DMS153 (cell line): ENCODE results near the gene HHIP.

Experiments used
- DNase-seq: peaks from one replicate; lab custom pipeline; 2025; lab: John Stamatoyannopoulos, UW

The HHIP gene

DNA sequence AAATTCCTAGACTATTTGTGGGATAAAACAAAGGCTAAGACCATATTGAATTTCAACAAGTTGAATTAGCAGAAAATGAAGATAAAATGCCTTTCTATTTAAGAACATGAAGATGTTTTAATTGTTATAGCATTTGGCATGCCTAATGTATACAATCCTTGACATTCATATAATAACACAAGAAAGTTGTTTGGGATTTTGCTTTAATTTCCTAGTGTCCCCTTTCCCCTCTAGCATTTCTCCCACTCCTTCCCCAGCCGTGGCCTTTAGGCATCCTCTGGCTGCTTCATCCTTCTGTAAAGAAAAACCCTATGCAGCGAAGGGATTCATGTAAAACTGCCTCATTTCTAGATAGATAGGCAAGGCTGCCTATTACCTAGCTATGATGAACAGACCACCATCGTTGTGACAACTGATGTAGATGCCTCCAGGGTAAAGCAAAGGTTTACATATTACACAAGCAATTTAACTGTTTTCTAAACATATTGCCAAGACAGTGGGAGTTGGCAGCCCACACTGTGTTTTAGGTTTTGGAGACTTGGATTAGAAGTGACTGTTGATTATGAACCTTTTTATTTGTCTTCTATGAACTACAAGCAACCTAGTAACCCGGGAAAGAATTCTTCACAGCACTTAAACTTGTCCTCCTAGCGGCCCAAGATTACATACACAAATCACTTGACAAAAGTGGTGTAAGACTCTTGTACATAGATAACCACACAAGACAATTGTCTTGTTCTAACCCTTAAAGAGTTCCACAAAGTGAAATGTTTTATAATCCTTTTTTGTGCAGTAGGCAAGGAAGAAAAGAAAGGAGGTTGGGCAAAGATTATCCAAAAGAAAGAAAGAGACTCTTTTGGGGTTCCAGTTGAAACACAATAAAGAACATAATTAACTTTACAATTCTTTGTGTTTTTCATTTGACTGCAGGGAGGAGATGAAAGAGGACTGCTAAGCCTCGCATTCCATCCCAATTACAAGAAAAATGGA, 59.9 kb downstream of the HHIP start:
- no peak for DNase-seq

DNA sequence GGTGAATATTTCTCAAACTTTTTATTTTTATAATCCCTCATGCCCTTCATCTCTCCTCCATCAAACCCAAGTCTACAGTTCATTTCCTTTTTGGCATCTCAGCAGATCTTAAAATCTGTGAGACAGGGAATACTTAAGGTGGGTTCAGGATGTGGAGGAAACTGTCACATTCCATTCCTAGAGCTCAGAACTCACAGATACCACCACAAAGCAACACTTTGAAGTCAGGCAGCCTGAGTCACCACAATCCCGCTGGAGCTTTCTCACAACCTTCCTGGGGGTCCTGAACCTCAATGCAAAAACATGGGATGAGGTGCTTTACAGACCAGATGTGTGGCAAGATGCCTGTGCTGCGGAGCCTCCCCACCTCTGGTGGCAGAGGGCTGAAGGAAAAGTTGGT, 63.2 kb downstream of the HHIP start:
- no peak for DNase-seq

DNA sequence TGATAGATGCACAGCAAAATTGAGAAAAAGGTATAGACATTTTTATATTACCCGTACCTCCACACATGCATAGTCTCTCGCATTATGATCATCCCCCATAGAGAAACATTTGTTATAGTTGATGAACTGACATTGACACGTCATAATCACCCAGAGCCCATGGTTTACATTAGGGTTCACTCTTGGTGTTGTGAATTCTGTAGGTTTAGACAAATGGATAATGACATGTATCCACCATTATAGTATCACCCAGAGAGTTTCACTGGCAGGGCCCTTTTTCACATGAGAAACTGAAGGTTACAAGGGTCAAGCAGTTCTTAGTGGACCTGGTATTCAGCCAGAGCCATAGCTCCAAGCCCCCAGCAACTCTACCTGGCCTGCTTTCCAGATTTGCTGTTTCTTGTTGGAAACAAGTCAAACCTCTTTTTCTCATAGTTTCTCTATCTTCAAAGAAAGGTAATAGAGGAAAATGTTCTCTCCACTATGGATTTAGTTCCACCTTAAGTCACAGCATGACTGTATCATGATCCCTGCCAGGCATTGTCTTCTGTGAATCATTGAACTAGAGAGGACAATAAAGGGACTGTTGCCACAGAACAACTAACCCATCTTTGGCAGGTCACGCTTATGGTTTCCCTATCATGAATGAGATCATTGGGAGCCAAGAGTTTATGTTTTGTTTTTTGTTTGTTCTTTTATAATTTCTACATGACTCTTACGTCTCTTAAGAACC, 64.0 kb downstream of the HHIP start:
- DNase-seq = no peak

DNA sequence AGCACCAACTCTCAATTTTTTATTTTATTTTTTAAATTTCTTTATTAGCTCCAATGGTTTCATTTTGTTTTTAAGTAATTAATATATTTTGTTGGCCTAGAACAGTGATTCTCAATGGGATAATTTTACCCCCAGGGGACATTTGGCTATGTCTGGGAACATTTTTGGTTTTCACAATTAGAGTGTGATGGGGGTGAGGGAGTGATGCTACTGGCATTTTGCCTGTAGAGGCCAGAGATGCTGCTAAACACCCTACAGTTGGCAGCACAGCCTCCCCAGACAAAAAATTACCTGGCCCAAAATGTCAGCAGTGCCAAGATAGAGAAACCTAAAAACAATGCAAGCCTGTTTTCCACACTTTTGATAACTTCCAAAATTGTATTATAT, 64.6 kb downstream of the HHIP start:
- DNase-seq = no peak

GRCh38 chr4:144711700-144712456, 65.9 kb downstream of the HHIP start:
- no peak for DNase-seq

DNA sequence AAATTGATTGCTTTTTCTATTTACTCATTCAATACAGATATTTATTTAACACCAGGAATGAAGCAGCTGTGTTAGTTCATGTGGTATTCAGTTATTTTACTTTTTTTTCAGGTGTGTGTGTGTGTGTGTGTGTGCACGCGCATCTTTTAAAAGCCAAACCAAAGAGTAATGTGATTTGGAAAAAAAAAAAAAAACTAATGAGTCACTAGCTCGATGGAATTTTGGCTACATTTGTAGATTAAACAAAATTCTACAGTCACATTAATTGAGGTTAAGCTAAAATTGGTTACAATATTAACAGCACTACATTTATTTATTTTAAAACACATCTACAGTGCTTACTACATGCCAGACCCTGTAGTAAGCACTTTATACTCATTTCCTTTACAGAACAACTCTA, 66.8 kb downstream of the HHIP start:
- DNase-seq = no peak

- no peak for DNase-seq
Observed at GRCh38 chr4:144714166-144714565, 68.2 kb downstream of the HHIP start.

DNA sequence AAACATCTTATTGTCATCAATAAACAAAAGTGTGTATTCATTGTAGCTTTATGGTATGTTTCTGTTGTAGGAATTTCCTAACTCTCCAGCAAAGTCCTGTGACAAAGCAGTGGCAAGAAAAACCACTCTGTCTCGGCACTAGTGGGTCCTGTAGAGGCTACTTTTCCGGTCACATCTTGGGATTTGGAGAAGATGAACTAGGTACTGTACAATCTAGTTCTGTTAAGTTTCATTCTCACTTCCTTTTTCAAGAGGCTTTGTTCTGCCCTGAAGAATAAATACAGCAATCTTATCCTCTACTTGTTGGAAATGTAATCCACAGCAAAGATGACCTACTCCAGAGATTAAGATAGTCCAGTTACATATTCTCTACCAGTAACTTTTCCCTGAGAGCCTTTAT, 69.3 kb downstream of the HHIP start:
- no peak for DNase-seq

GRCh38 chr4:144716778-144717177, 70.8 kb downstream of the HHIP start:
- no peak for DNase-seq

- DNase-seq = no peak
Observed at GRCh38 chr4:144718958-144719512, 73.1 kb downstream of the HHIP start.

DNA sequence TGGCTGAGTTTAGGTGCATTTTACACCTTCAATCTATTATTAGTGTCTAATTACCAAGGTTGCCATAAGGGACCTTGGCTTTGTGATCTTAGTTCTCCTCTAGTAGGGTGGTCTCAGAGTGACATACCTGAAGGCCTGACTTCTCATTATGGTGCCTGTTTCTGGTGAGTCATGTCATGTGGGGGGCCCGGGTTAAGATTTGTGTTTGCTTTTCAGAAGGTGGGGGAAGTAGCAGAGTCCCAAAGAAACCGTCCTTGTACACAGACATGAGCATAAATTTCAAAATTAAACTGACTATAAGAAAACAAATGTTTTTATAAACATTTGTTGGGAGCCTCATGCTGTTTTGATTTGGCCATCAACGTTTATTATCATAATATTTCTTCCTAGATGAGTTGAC, 74.5 kb downstream of the HHIP start:
- no peak for DNase-seq

GRCh38 chr4:144721994-144722393, 76.0 kb downstream of the HHIP start:
- DNase-seq = no peak

DNA sequence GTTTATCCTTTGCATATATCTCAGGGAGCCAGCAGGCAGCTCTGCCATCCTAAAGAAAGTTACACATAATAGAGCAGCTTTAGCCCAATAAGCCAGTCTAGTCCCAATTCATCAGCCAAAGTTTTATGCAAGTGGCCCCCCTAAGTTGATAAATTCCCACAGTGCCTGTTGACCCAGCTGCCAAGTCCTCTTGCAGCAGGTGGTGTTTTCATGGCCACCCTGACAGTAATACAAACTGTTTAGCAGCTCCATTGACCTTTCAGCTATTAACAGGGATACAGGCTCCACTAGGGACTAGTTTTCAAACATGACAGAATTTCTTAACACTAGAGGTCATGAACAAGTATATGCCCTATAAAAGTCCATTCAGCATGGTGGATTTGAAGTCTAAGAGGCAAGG, 77.5 kb downstream of the HHIP start:
- no peak for DNase-seq

GRCh38 chr4:144729175-144729574, 83.2 kb downstream of the HHIP start:
- DNase-seq = no peak

- DNase-seq = no peak
Observed at GRCh38 chr4:144732584-144733428, 86.8 kb downstream of the HHIP start.

- DNase-seq = no peak
Observed at GRCh38 chr4:144733566-144733965, 87.6 kb downstream of the HHIP start.

DNA sequence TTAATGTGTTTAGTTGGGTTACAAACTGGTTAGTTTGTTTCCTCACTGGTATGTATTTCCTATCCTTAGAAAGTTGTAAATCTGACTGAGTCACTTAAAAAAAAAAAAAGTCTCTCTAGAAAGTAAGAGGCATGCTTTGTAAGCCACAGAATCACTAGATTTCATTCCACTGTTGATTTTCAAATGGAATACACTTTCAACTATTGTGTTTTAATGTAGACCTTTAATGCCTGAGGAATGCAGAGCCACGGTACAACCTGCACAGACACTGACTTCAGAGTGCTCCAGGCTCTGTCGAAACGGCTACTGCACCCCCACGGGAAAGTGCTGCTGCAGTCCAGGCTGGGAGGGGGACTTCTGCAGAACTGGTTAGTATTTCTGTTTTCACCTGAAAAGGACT, 88.6 kb downstream of the HHIP start:
- DNase-seq = no peak

- DNase-seq = no peak
Observed at GRCh38 chr4:144738649-144739048, 92.7 kb downstream of the HHIP start.

- DNase-seq = no peak
Observed at GRCh38 chr4:144739511-144740033, 93.6 kb downstream of the HHIP start.

GRCh38 chr4:144740316-144740715, 94.4 kb downstream of the HHIP start:
- DNase-seq = no peak
